Measurements from ENCODE around the gene KIFC1. TPM values are rescaled to one million over a fixed set of nuclear protein-coding genes. Genes with fewer than 3 reads are reported as not detected.

The KIFC1 gene
- total RNA-seq, 1 experiment from 2014 or later = 73.8 TPM

DNA sequence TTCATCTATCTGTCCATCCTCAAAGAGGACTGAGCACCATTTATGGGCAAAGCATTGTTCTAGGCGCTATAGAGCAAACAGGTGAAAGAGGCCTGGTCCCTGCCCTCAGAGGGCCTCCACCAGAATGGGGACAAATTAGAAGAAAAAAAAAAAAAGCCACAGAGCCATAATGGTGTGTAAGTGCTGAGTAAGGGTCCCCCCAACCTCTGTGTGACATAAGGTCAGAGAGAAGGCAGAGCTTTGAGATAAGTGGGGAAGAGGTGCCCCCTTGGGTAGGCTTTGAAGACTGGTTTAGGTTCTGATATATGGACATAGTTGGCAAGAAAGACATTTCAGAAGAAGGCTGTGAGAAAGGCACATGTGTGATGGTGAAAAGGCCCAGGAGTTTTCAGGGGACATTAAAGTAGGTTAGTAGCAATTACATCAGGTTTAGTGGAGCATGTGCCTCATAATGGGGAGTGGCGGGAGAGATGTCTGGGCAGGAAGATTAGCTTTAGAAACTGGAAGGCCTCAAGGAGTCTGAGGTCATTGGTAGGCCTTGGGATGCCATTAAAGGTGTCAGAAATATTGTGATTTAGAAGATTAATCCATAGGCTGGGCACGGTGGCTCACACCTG, 47.5 kb downstream of the KIFC1 start:
- Histone ChIP-seq H2AK5ac (ENCODE audit: insufficient read length, low read length) (no peak overlapping the region), H4K5ac (ENCODE audit: insufficient read length, low read depth, low read length) (no peak overlapping the region), H2BK120ac (ENCODE audit: low read depth, low read length, poor library complexity, severe bottlenecking) (no peak overlapping the region), H3K9ac (ENCODE audit: extremely low read depth, insufficient read length, low read length) (no peak overlapping the region), H3K9me3 (ENCODE audit: control insufficient read depth, low read depth, low read length) (no peaks in the 10 kb centered on the region), H3K27ac (ENCODE audit: insufficient read length, low read depth, low read length) (no peak overlapping the region), H2BK5ac (ENCODE audit: insufficient read length, low read length) (no peak overlapping the region), H3K79me1 (ENCODE audit: insufficient read depth, low read depth, low read length, poor library complexity, severe bottlenecking) (peaks cover 5% of the 10 kb centered on the region), H2BK12ac (ENCODE audit: insufficient read length, low read depth, low read length) (no peak overlapping the region), H3K23ac (ENCODE audit: insufficient read length, low read depth, low read length) (no peak overlapping the region), H2BK20ac (ENCODE audit: low read depth, low read length, poor library complexity, severe bottlenecking) (no peak overlapping the region), H3K4ac (ENCODE audit: low read depth, low read length) (no peak overlapping the region), H4K91ac (ENCODE audit: insufficient read length, low read depth, low read length) (no peak overlapping the region), H3K18ac (ENCODE audit: insufficient read length, low read depth, low read length) (no peak overlapping the region), H2BK15ac (ENCODE audit: low read depth, low read length) (no peak overlapping the region), H3K23me2 (ENCODE audit: insufficient read length, low read depth, low read length, poor library complexity, severe bottlenecking) (no peaks in the 10 kb centered on the region), H3K4me2 (ENCODE audit: insufficient read depth, insufficient read length, low read length) (no peak overlapping the region), H3K27me3 (ENCODE audit: insufficient read depth, low read length) (no peaks in the 10 kb centered on the region), H3K79me2 (ENCODE audit: insufficient read depth, low read length) (no peaks in the 10 kb centered on the region), H2AFZ (ENCODE audit: low read length) (no peak overlapping the region), H4K20me1 (ENCODE audit: control insufficient read depth, insufficient read depth, insufficient read length) (no peaks in the 10 kb centered on the region), H3K14ac (ENCODE audit: insufficient read depth, low read length) (no peak overlapping the region), H3K4me1 (ENCODE audit: insufficient read depth, low read length) (no peaks in the 10 kb centered on the region), H4K8ac (replicated peaks; ENCODE audit: insufficient read length, low read depth, low read length) (no peak overlapping the region), H3K56ac (ENCODE audit: insufficient read length, low read depth, low read length) (no peak overlapping the region), H3T11ph (ENCODE audit: low read length) (no peak overlapping the region)
- Mint-ChIP-seq H3K27ac (peak overlapping the region in 2 of 3 experiments; percentile 19 to 81; a peak in 2 of 7 replicates), H3K4me3 (no peak overlapping the region), H3K4me1 (peaks cover 9 to 11% of the 10 kb centered on the region in 2 experiments), H3K36me3 (ENCODE audit: insufficient read depth in 1 of 3, low read depth in 3 of 3) (peaks cover 71 to 94% (median 88%) of the 10 kb centered on the region in 3 experiments), H3K9me3 (no peaks in the 10 kb centered on the region), H3K27me3 (ENCODE audit: low read depth) (no peaks in the 10 kb centered on the region)
- TF ChIP-seq, protein P1, sequence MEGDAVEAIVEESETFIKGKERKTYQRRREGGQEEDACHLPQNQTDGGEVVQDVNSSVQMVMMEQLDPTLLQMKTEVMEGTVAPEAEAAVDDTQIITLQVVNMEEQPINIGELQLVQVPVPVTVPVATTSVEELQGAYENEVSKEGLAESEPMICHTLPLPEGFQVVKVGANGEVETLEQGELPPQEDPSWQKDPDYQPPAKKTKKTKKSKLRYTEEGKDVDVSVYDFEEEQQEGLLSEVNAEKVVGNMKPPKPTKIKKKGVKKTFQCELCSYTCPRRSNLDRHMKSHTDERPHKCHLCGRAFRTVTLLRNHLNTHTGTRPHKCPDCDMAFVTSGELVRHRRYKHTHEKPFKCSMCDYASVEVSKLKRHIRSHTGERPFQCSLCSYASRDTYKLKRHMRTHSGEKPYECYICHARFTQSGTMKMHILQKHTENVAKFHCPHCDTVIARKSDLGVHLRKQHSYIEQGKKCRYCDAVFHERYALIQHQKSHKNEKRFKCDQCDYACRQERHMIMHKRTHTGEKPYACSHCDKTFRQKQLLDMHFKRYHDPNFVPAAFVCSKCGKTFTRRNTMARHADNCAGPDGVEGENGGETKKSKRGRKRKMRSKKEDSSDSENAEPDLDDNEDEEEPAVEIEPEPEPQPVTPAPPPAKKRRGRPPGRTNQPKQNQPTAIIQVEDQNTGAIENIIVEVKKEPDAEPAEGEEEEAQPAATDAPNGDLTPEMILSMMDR (conservative IDR thresholded peaks at IDR 0.05) = no peak
- DNase-seq = no peak
- WGBS (ENCODE audit: extremely low coverage, insufficient read length, low lambda C conversion rate) = no CpG with 5 or more reads among the region's 3 CpGs
